ENCODE measurements around the gene CFAP47. TPM values are rescaled to one million over a fixed set of nuclear protein-coding genes. Genes with fewer than 3 reads are reported as not detected.

Gene CFAP47
- total and polyA plus RNA-seq, 2 of the 8 experiments (the other 6 are each of a cell fraction or from before 2014, with no cell fraction given): 0.04 TPM; not detected in 1

GRCh38 chrX:35880601-35881000 is 38.9 kb upstream of the CFAP47 start (continued):
- no peak for TF ChIP-seq KDM1A (IDR thresholded peaks at IDR 0.05; ENCODE audit: borderline replicate concordance, low read length)

DNA sequence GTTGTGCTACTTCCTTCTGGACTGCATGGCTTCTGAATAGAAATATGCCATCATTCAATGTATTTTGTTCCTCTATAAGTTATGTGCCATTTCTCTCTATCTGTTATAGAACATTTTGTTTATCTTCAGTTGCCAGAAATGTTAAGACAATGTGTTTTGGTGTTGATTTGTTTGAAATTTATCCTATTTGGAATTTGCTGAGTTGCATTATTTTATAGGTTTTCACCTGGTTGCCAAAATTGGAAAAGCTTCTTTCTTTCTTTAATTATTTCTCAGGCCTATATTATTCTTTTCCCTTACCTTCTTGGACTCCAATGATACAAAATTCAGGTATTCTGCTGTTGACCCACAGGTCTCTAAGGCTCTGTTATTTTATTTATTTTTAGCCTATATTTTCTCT is 33.4 kb upstream of the CFAP47 start:
- Histone ChIP-seq H3K23ac (ENCODE audit: insufficient read length) (no peak overlapping the region), H3K4me2 (ENCODE audit: insufficient read depth in 1 of 2, low read depth in 2 of 2, low read length in 2 of 2) (no peak overlapping the region), H3K18ac (ENCODE audit: extremely low read depth, low read length) (no peak overlapping the region), H3K27me3 (replicated peaks in 1 of 4; ENCODE audit: control insufficient read depth in 3 of 4, extremely low read depth in 1 of 4, insufficient read depth in 3 of 4, low read length in 3 of 4) (no peaks in the 10 kb centered on the region), H3K23me2 (ENCODE audit: low read depth, low read length) (no peaks in the 10 kb centered on the region), H3K14ac (ENCODE audit: insufficient read length) (no peak overlapping the region), H2BK20ac (ENCODE audit: low read length) (no peak overlapping the region), H3K79me2 (ENCODE audit: control insufficient read depth in 1 of 2, insufficient read depth in 2 of 2, low read length in 2 of 2) (no peaks in the 10 kb centered on the region), H2BK5ac (ENCODE audit: low read depth, low read length) (no peak overlapping the region), H4K8ac (ENCODE audit: extremely low read depth, insufficient read depth, low read length) (no peak overlapping the region), H4K20me1 (replicated peaks in 1 of 2; ENCODE audit: control insufficient read depth in 1 of 2, insufficient read depth in 2 of 2, low read length in 2 of 2) (no peaks in the 10 kb centered on the region), H3K9me3 (ENCODE audit: insufficient read depth in 2 of 2, low read depth in 1 of 2, low read length in 1 of 2) (no peaks in the 10 kb centered on the region), H3K56ac (replicated peaks; ENCODE audit: insufficient read length, low read depth, low read length) (no peak overlapping the region), H2AFZ (ENCODE audit: low read length) (no peak overlapping the region), H2BK12ac (ENCODE audit: low read depth, low read length) (no peak overlapping the region), H2BK120ac (replicated peaks; ENCODE audit: low read depth, low read length) (no peak overlapping the region), H4K91ac (replicated peaks; ENCODE audit: insufficient read length, low read length) (no peak overlapping the region), H3K9ac (replicated peaks in 1 of 4; ENCODE audit: extremely low read depth in 1 of 4, low read depth in 3 of 4, low read length in 3 of 4) (no peak overlapping the region), H3K4me1 (replicated peaks in 1 of 4; ENCODE audit: control insufficient read depth in 3 of 4, insufficient read depth in 4 of 4, low read length in 3 of 4) (no peaks in the 10 kb centered on the region), H4K5ac (ENCODE audit: insufficient read length, low read depth, low read length) (no peak overlapping the region), H3K79me1 (ENCODE audit: low read depth, low read length) (no peaks in the 10 kb centered on the region), H2BK15ac (ENCODE audit: low read length) (no peak overlapping the region), H3K4me3 (ENCODE audit: extremely low read depth in 1 of 4, insufficient read depth in 2 of 4, low read depth in 3 of 4, low read length in 4 of 4) (no peak overlapping the region), H3K4ac (replicated peaks; ENCODE audit: insufficient read length, low read depth, low read length) (no peak overlapping the region), H2AK5ac (ENCODE audit: low read depth, low read length) (no peak overlapping the region), H3K36me3 (ENCODE audit: control insufficient read depth in 2 of 4, insufficient read depth in 4 of 4, low read length in 3 of 4) (no peaks in the 10 kb centered on the region), H3K27ac (ENCODE audit: low read depth, low read length) (no peak overlapping the region)
- CTCF ChIA-PET (ENCODE audit: partially characterized antibody): no interaction called here
- no peak for FAIRE-seq
- POLR2A ChIA-PET (ENCODE audit: partially characterized antibody): no interaction called here
- no peak for DNase-seq (ENCODE audit: low read depth in 1 of 2, low spot score in 2 of 2)
- no peak for TF ChIP-seq CHD1 (IDR thresholded peaks at IDR 0.05; ENCODE audit: low read depth, low read length)
- no peak for TF ChIP-seq RAD21 (IDR thresholded peaks at IDR 0.05 in 1 of 2, conservative IDR thresholded peaks at IDR 0.05 in 1 of 2; ENCODE audit: low read depth in 2 of 2, low read length in 2 of 2)
- no peak for TF ChIP-seq GABPA (IDR thresholded peaks at IDR 0.05; ENCODE audit: borderline replicate concordance, insufficient read depth, low read length)
- no peak for TF ChIP-seq SRF (IDR thresholded peaks at IDR 0.05; ENCODE audit: low read depth, low read length)
- TF ChIP-seq E2F6 (IDR thresholded peaks at IDR 0.05): no peak
- no peak for TF ChIP-seq CBX8 (IDR thresholded peaks at IDR 0.05; ENCODE audit: borderline replicate concordance, low read depth, low read length)
- no peak for TF ChIP-seq SP2 (IDR thresholded peaks at IDR 0.05; ENCODE audit: low read length)
- no peak for TF ChIP-seq JUN (IDR thresholded peaks at IDR 0.05; ENCODE audit: low read depth, low read length)
- TF ChIP-seq NRF1 (IDR thresholded peaks at IDR 0.05; ENCODE audit: low read depth, low read length): no peak
- no peak for TF ChIP-seq TAF1 (IDR thresholded peaks at IDR 0.05; ENCODE audit: low read depth, low read length)
- TF ChIP-seq TCF12 (IDR thresholded peaks at IDR 0.05; ENCODE audit: low read depth, low read length): no peak
- no peak for TF ChIP-seq JUND (IDR thresholded peaks at IDR 0.05; ENCODE audit: low read length)
- TF ChIP-seq EP300 (IDR thresholded peaks at IDR 0.05; ENCODE audit: borderline replicate concordance in 1 of 2, low read depth in 2 of 2, low read length in 2 of 2): no peak

Measured in H1 (cell line).